Astrocyte of the spinal cord (primary cell): ENCODE results near the gene HOXD11.

ENCODE experiments used
- DNase-seq: peaks from one replicate; pipeline ENCODE4 v3.0.0; 2011; ENCODE audit warnings: low read depth, low spot score
- H3K4me3 ChIP-seq: 2 replicates; pipeline ENCODE4 v1.5.1; 2011; ENCODE audit warnings: low read depth, mild to moderate bottlenecking, low read length, moderate library complexity
- CTCF ChIP-seq: IDR thresholded peaks from 2 replicates; pipeline ENCODE4 v1.5.1; 2012; ENCODE audit warnings: low read depth, mild to moderate bottlenecking, low read length, inconsistent platforms
- in situ Hi-C: cut with HindIII; loops from 2 replicates; pipeline ENCODE4 v1.10.0; 2017; ENCODE audit warnings: low sequenced_read_pairs

HOXD11 gene

DNA sequence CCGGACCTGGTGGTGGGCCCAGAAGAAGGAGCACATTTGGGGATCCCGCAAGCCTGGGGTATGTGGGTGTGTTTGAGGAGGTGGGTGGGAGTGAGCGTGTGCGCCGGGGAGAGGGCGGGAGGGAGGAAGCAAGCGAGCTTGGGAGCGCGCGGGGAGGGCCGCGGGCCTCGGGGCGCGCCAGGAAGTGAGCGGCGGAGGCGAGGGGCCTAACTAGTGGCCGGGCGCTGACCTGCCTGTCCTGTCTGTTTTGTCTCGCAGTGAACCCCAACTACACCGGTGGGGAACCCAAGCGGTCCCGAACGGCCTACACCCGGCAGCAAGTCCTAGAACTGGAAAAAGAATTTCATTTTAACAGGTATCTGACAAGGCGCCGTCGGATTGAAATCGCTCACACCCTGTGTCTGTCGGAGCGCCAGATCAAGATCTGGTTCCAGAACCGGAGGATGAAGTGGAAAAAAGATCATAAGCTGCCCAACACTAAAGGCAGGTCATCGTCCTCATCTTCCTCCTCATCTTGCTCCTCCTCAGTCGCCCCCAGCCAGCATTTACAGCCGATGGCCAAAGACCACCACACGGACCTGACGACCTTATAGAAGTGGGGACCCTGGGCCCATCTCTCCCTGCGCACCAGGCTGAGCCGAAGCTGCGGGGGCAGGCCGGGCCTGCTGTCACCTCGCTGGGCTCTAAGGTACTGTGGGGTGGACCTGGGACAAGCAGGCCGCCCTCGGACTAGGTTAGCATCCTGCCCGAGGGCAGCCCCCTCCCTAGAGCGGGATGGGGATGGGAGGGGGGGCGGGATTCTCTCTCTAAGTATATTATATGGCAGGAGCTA is 45.5 kb downstream of the HOXD11 start:
- H3K4me3 ChIP-seq: peak overlapping the region; percentile 32
- DNase-seq: no peak
- no peak for TF ChIP-seq CTCF
- in situ Hi-C loops: no loop called here

- no peak for DNase-seq
- TF ChIP-seq CTCF: no peak
- in situ Hi-C loops: no loop called here
- H3K4me3 ChIP-seq: no peak overlapping the region
Measured at GRCh38 chr2:176154576-176155252, 47.6 kb downstream of the HOXD11 start.

DNA sequence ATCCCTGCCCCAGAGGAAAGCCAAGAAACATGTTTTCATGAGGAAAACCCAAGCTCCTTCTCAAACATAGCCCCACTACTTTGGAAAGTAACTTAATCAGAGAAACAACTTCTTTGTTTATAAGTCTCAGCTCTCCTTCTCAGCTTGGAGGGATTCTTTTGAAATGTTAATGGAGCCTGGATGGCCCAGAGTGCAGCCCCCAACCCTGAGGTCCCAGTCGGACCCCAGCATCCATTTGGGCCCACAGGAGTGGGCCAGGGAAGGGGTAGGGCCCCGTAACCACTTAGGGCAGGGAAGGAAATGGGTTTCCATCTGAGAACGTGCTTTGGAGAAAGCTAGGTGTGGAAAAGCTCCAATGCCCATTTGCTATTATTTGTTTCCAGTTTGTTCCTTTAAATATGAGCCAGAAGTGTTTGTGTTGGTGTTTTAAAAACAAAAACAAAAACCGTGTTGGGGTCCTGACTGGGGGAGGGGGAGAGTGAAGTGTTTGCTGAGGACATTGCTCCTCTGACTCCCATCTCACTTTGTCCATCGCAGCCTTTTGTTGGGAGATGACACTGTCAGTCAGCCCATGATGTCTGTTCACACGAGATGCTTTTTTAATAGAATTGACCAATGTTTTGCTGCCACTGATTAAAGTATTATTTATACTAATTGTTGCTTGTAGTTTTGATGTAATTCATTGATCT is 48.4 kb downstream of the HOXD11 start:
- in situ Hi-C loops: no loop called here
- no peak for DNase-seq
- no peak overlapping the region for H3K4me3 ChIP-seq
- TF ChIP-seq CTCF: no peak

- TF ChIP-seq CTCF: no peak
- H3K4me3 ChIP-seq: no peak overlapping the region
- in situ Hi-C loops: no loop called here
- DNase-seq: no peak
Measured at GRCh38 chr2:176156301-176156806, 49.3 kb downstream of the HOXD11 start.

DNA sequence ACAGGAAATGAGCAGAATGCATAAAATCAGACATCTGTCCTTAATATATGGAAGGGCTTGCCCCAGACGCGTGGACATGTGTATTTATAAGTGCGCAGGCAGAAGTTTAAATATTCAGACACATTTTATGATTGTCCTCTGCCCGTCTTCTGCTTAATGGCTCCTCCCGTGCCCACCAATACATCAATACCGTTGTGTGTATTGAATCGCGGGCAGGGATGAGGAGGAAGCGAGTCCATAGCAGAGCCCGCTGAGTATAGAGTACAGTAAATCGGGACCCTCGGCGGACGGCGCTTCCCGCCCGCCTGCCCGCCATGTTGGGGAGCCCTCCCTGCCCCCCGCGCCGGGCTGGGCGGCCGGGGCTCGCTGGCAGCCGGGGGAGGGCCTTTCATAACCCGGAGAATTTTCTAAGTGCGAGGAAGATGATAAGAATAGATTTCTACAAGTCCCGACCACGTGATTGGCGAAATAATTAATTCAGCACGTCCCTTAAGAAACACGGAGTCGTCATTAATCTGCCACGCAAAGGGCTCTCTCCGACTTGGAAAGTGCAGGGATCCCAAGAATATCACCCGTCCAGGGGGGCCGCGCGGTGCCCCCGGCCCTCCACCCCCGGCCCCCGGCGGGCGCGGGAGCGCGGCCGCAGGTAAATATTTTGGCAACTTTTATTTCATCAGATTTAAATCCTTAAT is 49.9 kb downstream of the HOXD11 start, which contains the start of gene HOXD3:
Gene HOXD3, plus strand, starts transcription at position 501 of the 692 bp plus-strand sequence. CDS start 11,808 bp downstream, outside the sequence.
- DNase-seq: no peak

More for the DNA sequence above, 49.9 kb downstream of the HOXD11 start, which contains the start of gene HOXD3:
- TF ChIP-seq CTCF: no peak
- in situ Hi-C loops: no loop called here
- peak within 1 kb of the TSS; percentile 32 for H3K4me3 ChIP-seq
